Ramos (cell line): Measurements from ENCODE around the gene METTL26.

Source experiments
- in situ Hi-C: fragments of 300-500 bp; cut with MboI; formaldehyde crosslinking; loops from one replicate; pipeline ENCODE4 v1.14.3; 2022; ENCODE audit warnings: low sequenced_read_pairs; ENCODE audit not compliant: unreplicated experiment

Gene METTL26

GRCh38 chr16:675884-676564 is 39.9 kb upstream of the METTL26 start:
- in situ Hi-C loops: no loop called here

DNA sequence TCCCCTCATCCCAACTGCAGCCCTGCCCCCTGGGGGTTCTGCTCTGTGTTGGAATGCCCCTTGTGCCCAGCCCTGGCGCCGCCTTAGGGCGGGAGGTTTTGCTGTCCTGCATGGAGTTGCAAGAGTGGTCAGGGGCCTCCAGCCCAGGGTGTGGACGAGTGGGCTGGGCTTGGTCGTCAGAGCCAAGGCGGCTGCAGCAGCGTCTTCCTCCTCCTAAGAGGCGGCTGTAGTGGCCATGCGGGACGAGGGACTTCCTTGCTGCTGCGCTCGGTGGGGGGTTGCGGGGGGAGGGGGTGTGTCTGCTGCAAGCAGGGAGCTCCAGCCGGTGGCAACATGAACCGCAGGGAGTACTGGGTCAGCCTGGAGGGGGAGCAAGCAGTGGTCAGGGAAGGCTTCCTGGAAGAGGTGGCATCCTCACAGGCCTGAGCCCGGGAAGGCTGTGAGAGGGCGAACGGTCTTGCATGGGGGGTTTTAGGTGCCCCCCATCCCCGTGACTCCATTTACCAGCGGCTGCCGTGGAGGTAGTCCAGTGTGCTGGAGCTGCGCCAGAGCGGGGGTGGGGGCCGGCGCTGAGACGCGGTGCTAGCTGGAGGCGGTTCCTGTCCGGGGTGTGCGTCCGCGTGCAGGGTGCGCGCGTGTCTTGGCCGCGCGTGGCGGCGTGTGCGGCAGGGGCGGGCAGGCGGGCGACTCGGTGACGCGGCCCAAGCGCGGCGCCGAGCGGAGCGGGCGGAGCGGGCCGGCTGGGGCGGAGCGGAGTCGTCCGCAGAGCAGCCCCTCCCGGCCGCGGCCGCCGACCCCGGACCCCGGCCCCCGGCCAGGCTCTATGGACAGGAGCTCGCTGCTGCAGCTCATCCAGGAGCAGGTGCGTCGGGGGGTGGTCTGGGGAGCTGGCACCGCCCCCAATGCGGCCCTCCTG is 39.1 kb upstream of the METTL26 start, which contains the start of gene RHBDL1:
TSS of gene RHBDL1 (plus strand) at position 704 of the 916 bp plus-strand sequence. CDS start at position 824, 120 bp downstream.
- in situ Hi-C loops: no loop called here

- in situ Hi-C loops: no loop called here
Observed at GRCh38 chr16:674214-674881, 38.2 kb upstream of the METTL26 start.

DNA sequence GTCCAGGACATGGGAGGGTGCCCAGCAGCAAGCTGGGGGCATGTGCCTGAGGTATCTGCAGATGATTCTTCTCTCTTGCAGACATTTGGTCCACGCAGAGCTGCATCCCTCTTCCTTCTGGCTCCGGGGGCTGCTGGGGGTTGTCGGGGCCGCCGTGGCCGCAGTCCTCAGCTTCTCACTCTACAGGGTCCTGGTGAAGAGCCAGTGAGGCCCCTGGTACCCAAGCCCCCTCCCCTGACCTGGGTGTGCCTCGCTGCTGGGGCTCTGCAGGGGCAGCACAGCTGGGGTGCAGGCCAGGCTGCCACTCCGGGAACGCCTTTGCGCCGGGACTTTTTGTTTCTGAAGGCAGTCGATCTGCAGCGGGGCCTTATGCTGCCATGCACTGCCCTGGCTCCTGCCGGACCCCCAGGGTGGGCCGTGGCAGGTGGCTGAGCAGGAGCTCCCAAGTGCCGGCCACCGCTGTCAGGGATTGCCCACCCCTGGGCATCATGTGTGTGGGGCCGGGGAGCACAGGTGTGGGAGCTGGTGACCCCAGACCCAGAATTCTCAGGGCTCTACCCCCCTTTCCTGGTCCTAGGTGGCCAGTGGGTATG is 37.4 kb upstream of the METTL26 start:
- in situ Hi-C loops: no loop called here

- in situ Hi-C loops: no loop called here
Observed at GRCh38 chr16:672851-673250, 36.7 kb upstream of the METTL26 start.

- in situ Hi-C loops: no loop called here
Observed at GRCh38 chr16:672371-672770, 36.3 kb upstream of the METTL26 start.

GRCh38 chr16:671353-672131 is 35.4 kb upstream of the METTL26 start:
- in situ Hi-C loops: no loop called here

- in situ Hi-C loops: no loop called here
Observed at GRCh38 chr16:670485-671352, 34.6 kb upstream of the METTL26 start.

DNA sequence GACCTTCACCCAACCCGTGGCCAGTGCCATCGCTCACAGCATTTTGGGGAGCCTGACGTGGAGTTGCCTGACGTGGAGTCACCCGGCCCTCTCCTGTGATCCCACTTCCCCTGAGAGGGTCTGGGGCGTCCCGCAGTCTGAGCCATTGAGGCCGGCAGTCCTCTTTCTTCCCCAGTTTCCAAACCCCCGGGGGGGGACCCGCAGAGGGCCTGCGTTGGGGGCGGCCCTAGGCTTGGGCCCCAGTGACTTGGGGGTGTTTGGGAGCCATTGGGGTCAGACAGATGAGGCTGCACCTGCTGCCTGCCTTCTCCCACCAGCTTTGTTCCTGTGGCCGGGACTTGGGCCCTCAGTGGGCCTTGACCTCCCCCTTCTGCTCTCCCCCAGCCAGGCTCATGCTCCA is 33.6 kb upstream of the METTL26 start:
- in situ Hi-C loops: no loop called here

DNA sequence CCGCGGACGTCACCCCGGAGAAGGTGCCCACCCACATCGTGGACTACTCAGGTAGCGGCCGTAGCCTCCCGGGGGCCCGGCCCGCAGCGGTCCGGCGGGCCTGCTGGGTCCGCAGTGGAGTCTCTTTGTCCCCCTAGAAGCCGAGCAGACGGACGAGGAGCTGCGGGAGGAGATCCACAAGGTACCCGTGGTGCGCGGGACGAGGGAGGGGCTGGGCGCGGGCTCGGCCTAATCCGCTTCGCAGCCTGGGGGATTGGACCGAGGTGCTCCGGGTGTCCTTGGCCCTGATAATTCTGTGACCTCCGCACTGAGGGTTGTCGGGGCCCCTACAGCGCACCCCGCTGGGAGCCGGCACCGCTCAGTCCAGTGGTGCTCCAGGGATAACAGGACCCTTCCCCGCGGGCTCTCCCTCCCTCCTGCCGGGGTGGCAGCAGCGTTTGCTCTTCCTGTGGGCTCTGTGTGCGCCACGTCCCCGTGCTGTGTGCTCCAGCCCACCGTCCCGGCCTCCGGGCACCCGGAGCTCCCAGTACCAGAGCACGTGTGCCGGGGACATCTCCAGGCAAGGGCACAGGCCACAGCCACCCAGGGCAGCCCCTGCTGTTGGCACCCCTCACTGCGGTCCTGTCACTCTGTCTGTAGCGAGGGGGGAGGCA is 32.5 kb upstream of the METTL26 start:
- in situ Hi-C loops: no loop called here

- in situ Hi-C loops: no loop called here
Observed at GRCh38 chr16:667780-668518, 31.8 kb upstream of the METTL26 start, which contains the start of gene RHOT2. Gene RHOT2, plus strand, starts transcription at chr16:668132. Its CDS starts 68 bp downstream, at chr16:668200.

DNA sequence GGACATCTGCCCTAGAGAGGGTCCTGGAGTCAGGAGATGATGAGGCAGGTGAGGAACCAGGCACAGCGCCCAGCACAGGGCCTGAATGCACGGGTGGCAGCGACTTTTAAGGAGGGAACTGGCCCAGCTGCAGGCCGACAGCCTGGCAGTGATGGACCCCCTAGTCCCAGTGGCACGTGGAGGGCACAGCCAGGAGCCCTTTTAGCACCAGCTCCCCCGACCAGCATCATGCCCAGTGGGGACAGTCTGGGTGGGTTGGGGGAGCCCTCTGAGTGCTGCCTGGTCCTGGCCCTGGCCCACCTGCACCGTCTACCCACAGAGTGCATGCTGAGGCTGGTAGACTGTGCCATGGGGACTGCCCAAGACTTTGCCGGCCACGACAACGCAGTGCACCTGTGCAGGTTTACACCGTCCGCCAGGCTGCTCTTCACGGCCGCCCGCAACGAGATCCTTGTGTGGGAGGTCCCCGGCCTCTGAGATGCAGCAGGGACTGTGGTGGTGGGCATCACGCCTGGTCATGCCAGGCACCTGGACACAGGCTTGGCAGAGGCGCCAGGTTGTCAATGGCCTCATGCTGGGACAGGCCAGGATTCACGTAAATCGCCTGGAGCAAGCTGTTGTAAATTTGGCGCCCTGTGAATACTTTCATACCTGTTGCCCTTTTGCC is 31.1 kb upstream of the METTL26 start:
- in situ Hi-C loops: no loop called here

DNA sequence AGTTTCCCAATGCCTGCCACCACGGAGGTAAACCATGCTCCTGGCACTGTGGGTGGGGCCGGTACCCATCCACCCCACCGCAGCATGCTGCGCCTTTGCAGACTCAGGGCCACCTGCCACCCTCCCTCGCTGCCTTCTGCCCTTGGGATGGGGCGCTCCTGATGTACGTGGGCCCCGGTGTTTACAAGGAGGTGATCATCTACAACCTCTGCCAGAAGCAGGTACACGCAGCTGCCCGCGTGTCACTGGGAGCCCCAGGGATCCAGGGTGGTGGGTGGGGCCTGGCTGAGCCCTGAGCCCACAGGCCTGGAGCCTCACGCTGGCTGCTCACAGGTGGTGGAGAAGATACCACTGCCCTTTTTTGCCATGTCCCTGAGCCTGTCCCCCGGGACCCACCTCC is 30.5 kb upstream of the METTL26 start:
- in situ Hi-C loops: no loop called here

DNA sequence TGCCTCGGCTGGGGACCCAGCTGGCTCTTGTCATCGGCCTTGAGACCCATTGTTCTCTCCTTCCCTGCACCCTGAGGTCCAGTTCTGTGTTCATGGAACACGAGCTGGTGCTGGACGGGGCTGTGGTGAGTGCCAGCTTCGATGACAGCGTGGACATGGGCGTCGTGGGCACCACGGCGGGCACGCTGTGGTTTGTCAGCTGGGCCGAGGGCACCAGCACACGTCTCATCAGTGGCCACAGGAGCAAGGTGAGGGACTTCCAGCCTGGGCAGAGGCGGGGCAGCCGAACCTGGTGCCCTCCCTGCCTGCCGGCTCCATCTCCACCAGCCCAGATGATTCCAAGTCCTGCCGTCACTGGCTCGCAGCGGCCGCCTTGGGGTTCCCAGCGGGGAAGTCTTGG is 26.5 kb upstream of the METTL26 start:
- in situ Hi-C loops: no loop called here

GRCh38 chr16:662095-662494 is 26.0 kb upstream of the METTL26 start:
- in situ Hi-C loops: no loop called here

- in situ Hi-C loops: no loop called here
Observed at GRCh38 chr16:661184-661821, 25.2 kb upstream of the METTL26 start.
